CD4-positive, alpha-beta T cell treated with Interferon gamma for 1 hour (primary cell): Measurements from ENCODE around the gene GTSE1.
"Not testable (repeated sequence)": the region's sequence is repeated elsewhere in the genome, so short reads cannot be mapped to it uniquely, and the experiment has no call there.

Source experiments
- DNase-seq: peaks from one replicate; pipeline ENCODE4 v3.0.0-alpha.2; 2020

The GTSE1 gene

GRCh38 chr22:46296257-46297150 lies at the start of gene GTSE1:
GTSE1 (plus strand) TSS chr22:46296870; CDS start chr22:46297401, 531 bp downstream.
- peak; percentile 99 for DNase-seq

GRCh38 chr22:46247443-46247975 lies 49.2 kb upstream of the GTSE1 start:
- DNase-seq: no peak

GRCh38 chr22:46250035-46250782 lies 46.5 kb upstream of the GTSE1 start, which contains the start of gene CDPF1:
CDPF1 (minus strand) TSS chr22:46250293; CDS start chr22:46248284, 2,009 bp downstream.
- DNase-seq: peak; percentile 88

- no peak for DNase-seq
Observed at GRCh38 chr22:46250783-46251125, 45.9 kb upstream of the GTSE1 start.

GRCh38 chr22:46251266-46251665 lies 45.4 kb upstream of the GTSE1 start:
- no peak for DNase-seq

GRCh38 chr22:46251816-46252380 lies 44.8 kb upstream of the GTSE1 start:
- DNase-seq: no peak

GRCh38 chr22:46256358-46256958 lies 40.2 kb upstream of the GTSE1 start:
- DNase-seq: no peak

GRCh38 chr22:46259374-46259773 lies 37.3 kb upstream of the GTSE1 start:
- no peak for DNase-seq

- DNase-seq: no peak
Observed at GRCh38 chr22:46260038-46260437, 36.6 kb upstream of the GTSE1 start.

- DNase-seq: peak; percentile 64
Observed at GRCh38 chr22:46262449-46263215, 34.0 kb upstream of the GTSE1 start.

GRCh38 chr22:46263216-46263590 lies 33.5 kb upstream of the GTSE1 start, which contains the start of gene PKDREJ:
PKDREJ (minus strand) TSS chr22:46263343; CDS start chr22:46263322, 21 bp downstream.
- no peak for DNase-seq

GRCh38 chr22:46264520-46264919 lies 32.1 kb upstream of the GTSE1 start:
- DNase-seq: not testable (repeated sequence)

GRCh38 chr22:46265627-46266026 lies 31.0 kb upstream of the GTSE1 start:
- not testable (repeated sequence) for DNase-seq

- DNase-seq: peak; percentile 61
Observed at GRCh38 chr22:46267431-46268279, 29.0 kb upstream of the GTSE1 start, which contains the start of gene TTC38. TTC38 (plus strand) TSS chr22:46268008; CDS start chr22:46268040, 32 bp downstream.

- DNase-seq: no peak
Observed at GRCh38 chr22:46269564-46269963, 27.1 kb upstream of the GTSE1 start.

GRCh38 chr22:46272196-46272595 lies 24.5 kb upstream of the GTSE1 start:
- DNase-seq: no peak

- no peak for DNase-seq
Observed at GRCh38 chr22:46272762-46273431, 23.8 kb upstream of the GTSE1 start.

- DNase-seq: no peak
Observed at GRCh38 chr22:46273432-46274148, 23.1 kb upstream of the GTSE1 start.

GRCh38 chr22:46274381-46274780 lies 22.3 kb upstream of the GTSE1 start:
- no peak for DNase-seq
